H1 (cell line): ENCODE data around the gene SEMA3B. TPM values are rescaled to one million over a fixed set of nuclear protein-coding genes. Genes with fewer than 3 reads are reported as not detected.
"Not testable (repeated sequence)": the region's sequence is repeated elsewhere in the genome, so short reads cannot be mapped to it uniquely, and the experiment has no call there.

Source experiments
- CTCF ChIA-PET: fragments of 300-600 bp; sonication (Branson Sonifier 250); formaldehyde crosslinking; loops from one replicate; lab custom pipeline; 2021; ENCODE audit not compliant: partially characterized antibody; lab: Charles Lee
- POLR2A ChIA-PET: fragments of 300-600 bp; sonication (Branson Sonifier 250); formaldehyde crosslinking; loops from one replicate; lab custom pipeline; 2021; ENCODE audit warnings: inconsistent platforms; ENCODE audit not compliant: partially characterized antibody; lab: Charles Lee
- DNase-seq, 2 experiments: peaks; one replicate each; pipeline versions ENCODE4 v3.0.0 to v3.0.0-alpha.2; 2010 to 2022; ENCODE audit warnings: low spot score in 2 of 2, low read depth in 1 of 2, mixed read lengths in 1 of 2
- FAIRE-seq: peaks from 2 replicates; lab custom pipeline; 2011; peaks lifted over from hg19 to GRCh38; lab: Jason Lieb, UNC
- H2AFZ ChIP-seq: 2 replicates; pipeline ENCODE4 v1.8.1; 2012; ENCODE audit warnings: low read length, inconsistent platforms
- H2AK5ac ChIP-seq: 2 replicates; pipeline ENCODE4 v1.6.1; 2013; ENCODE audit warnings: low read depth, low read length
- H2BK120ac ChIP-seq: replicated peaks from 2 replicates; pipeline ENCODE3; 2013; ENCODE audit warnings: low read depth, low read length, inconsistent platforms
- H2BK12ac ChIP-seq: 2 replicates; pipeline ENCODE4 v1.6.1; 2013; ENCODE audit warnings: low read depth, low read length
- H2BK15ac ChIP-seq: 2 replicates; pipeline ENCODE4 v1.6.1; 2013; ENCODE audit warnings: low read length
- H2BK20ac ChIP-seq: 2 replicates; pipeline ENCODE4 v1.6.1; 2013; ENCODE audit warnings: low read length
- H2BK5ac ChIP-seq: 2 replicates; pipeline ENCODE4 v1.6.1; 2013; ENCODE audit warnings: low read depth, low read length
- H3K14ac ChIP-seq: 2 replicates; pipeline ENCODE4 v1.6.1; 2013; ENCODE audit warnings: inconsistent platforms; ENCODE audit not compliant: insufficient read length
- H3K18ac ChIP-seq: 2 replicates; pipeline ENCODE4 v1.6.1; 2013; ENCODE audit warnings: low read length; ENCODE audit errors: extremely low read depth
- H3K23ac ChIP-seq: 2 replicates; pipeline ENCODE4 v1.6.1; 2013; ENCODE audit warnings: inconsistent platforms; ENCODE audit not compliant: insufficient read length
- H3K23me2 ChIP-seq: 2 replicates; pipeline ENCODE4 v1.6.1; 2013; ENCODE audit warnings: low read depth, low read length
- H3K27ac ChIP-seq: 2 replicates; pipeline ENCODE4 v1.6.1; 2011; ENCODE audit warnings: low read depth, low read length, inconsistent platforms
- H3K27me3 ChIP-seq, 4 experiments: replicated peaks in 1 of 4; 1 replicate in 1 of 4; 2 replicates in 3 of 4; pipeline versions ENCODE4 v1.6.1 to v1.8.1; 2011 to 2013; ENCODE audit warnings: low read length in 3 of 4, mild to moderate bottlenecking in 3 of 4, inconsistent platforms in 2 of 4, mixed read lengths in 2 of 4, moderate library complexity in 1 of 4; ENCODE audit not compliant: control insufficient read depth in 3 of 4, insufficient read depth in 3 of 4; ENCODE audit errors: extremely low read depth in 1 of 4
- H3K36me3 ChIP-seq, 4 experiments: 2 replicates each; pipeline versions ENCODE4 v1.6.1 to v1.8.1; 2011 to 2013; ENCODE audit warnings: mild to moderate bottlenecking in 4 of 4, low read length in 3 of 4, moderate library complexity in 2 of 4, control low read depth in 1 of 4, inconsistent platforms in 1 of 4; ENCODE audit not compliant: insufficient read depth in 4 of 4, control insufficient read depth in 2 of 4
- H3K4ac ChIP-seq: replicated peaks from 2 replicates; pipeline ENCODE3; 2013; ENCODE audit warnings: low read length, low read depth, mixed read lengths, inconsistent platforms; ENCODE audit not compliant: insufficient read length
- H3K4me1 ChIP-seq, 4 experiments: replicated peaks in 1 of 4; 1 replicate in 1 of 4; 2 replicates in 3 of 4; pipeline versions ENCODE4 v1.6.1 to v1.8.1; 2011 to 2013; ENCODE audit warnings: low read length in 3 of 4, inconsistent platforms in 2 of 4, mixed read lengths in 1 of 4; ENCODE audit not compliant: insufficient read depth in 4 of 4, control insufficient read depth in 3 of 4
- H3K4me2 ChIP-seq, 2 experiments: 2 replicates each; pipeline versions ENCODE4 v1.6.1 to v1.8.1; 2011 to 2013; ENCODE audit warnings: low read depth in 2 of 2, low read length in 2 of 2, control low read depth in 1 of 2, inconsistent platforms in 1 of 2, mild to moderate bottlenecking in 1 of 2; ENCODE audit not compliant: insufficient read depth in 1 of 2
- H3K4me3 ChIP-seq, 4 experiments: fragments of 200-600, 300-600 bp in 1 of 4; sonication (generic), shearing (Covaris generic), sonication (Bioruptor Twin) in 1 of 4; 2 replicates each; pipeline versions ENCODE4 v1.5.1 to v1.8.1; 2011 to 2016; ENCODE audit warnings: low read length in 4 of 4, low read depth in 3 of 4, control low read depth in 2 of 4, inconsistent platforms in 2 of 4, mild to moderate bottlenecking in 2 of 4, mixed read lengths in 1 of 4, moderate library complexity in 1 of 4; ENCODE audit not compliant: insufficient read depth in 2 of 4; ENCODE audit errors: extremely low read depth in 1 of 4
- H3K56ac ChIP-seq: replicated peaks from 2 replicates; pipeline ENCODE3; 2013; ENCODE audit warnings: low read depth, mild to moderate bottlenecking, mixed read lengths, low read length, inconsistent platforms; ENCODE audit not compliant: insufficient read length
- H3K79me1 ChIP-seq: 2 replicates; pipeline ENCODE4 v1.6.1; 2013; ENCODE audit warnings: low read depth, low read length, control low read depth
- H3K79me2 ChIP-seq, 2 experiments: 2 replicates each; pipeline versions ENCODE4 v1.6.1 to v1.8.1; 2012 to 2013; ENCODE audit warnings: low read length in 2 of 2, mild to moderate bottlenecking in 2 of 2, inconsistent platforms in 1 of 2; ENCODE audit not compliant: insufficient read depth in 2 of 2, control insufficient read depth in 1 of 2
- H3K9ac ChIP-seq, 4 experiments: replicated peaks in 1 of 4; 1 replicate in 1 of 4; 2 replicates in 3 of 4; pipeline versions ENCODE4 v1.6.1 to v1.8.1; 2011 to 2013; ENCODE audit warnings: low read depth in 3 of 4, low read length in 3 of 4, control low read depth in 2 of 4, mild to moderate bottlenecking in 2 of 4, moderate library complexity in 2 of 4, inconsistent platforms in 1 of 4; ENCODE audit errors: extremely low read depth in 1 of 4
- H3K9me3 ChIP-seq, 2 experiments: 2 replicates each; pipeline versions ENCODE4 v1.6.1 to v1.8.1; 2012 to 2013; ENCODE audit warnings: mild to moderate bottlenecking in 2 of 2, moderate library complexity in 2 of 2, control low read depth in 1 of 2, inconsistent platforms in 1 of 2, low read depth in 1 of 2, low read length in 1 of 2, mixed read lengths in 1 of 2; ENCODE audit not compliant: insufficient read depth in 2 of 2
- H4K20me1 ChIP-seq, 2 experiments: replicated peaks in 1 of 2; 2 replicates each; pipeline versions ENCODE3 to v1.8.1; 2011 to 2013; ENCODE audit warnings: inconsistent platforms in 2 of 2, low read length in 2 of 2, mild to moderate bottlenecking in 1 of 2; ENCODE audit not compliant: insufficient read depth in 2 of 2, control insufficient read depth in 1 of 2
- H4K5ac ChIP-seq: 2 replicates; pipeline ENCODE4 v1.6.1; 2013; ENCODE audit warnings: low read length, low read depth, mixed read lengths, inconsistent platforms; ENCODE audit not compliant: insufficient read length
- H4K8ac ChIP-seq: 2 replicates; pipeline ENCODE4 v1.8.0; 2013; ENCODE audit warnings: mild to moderate bottlenecking, moderate library complexity, low read length, inconsistent platforms; ENCODE audit not compliant: insufficient read depth; ENCODE audit errors: extremely low read depth
- H4K91ac ChIP-seq: replicated peaks from 2 replicates; pipeline ENCODE3; 2013; ENCODE audit warnings: low read length, mixed read lengths, inconsistent platforms; ENCODE audit not compliant: insufficient read length
- ATF2 ChIP-seq: IDR thresholded peaks from 2 replicates; pipeline ENCODE4 v1.6.1; 2012; ENCODE audit warnings: low read length, inconsistent platforms
- KDM1A ChIP-seq: fragments of 200-600, 300-600 bp; sonication (generic); IDR thresholded peaks from 2 replicates; pipeline ENCODE4 v1.7.1; 2016; ENCODE audit warnings: mild to moderate bottlenecking, low read length, borderline replicate concordance
- NANOG ChIP-seq: IDR thresholded peaks from 2 replicates; pipeline ENCODE4 v1.6.1; 2011; ENCODE audit warnings: low read length, low read depth, mild to moderate bottlenecking, inconsistent platforms; ENCODE audit not compliant: insufficient read depth, poor library complexity, severe bottlenecking
- WGBS, 2 experiments: shearing (Covaris generic) in 1 of 2; methylation state at CpG; one replicate each; pipeline versions ENCODE4 v1.1.6 to v1.1.7; 2013 to 2015; ENCODE audit warnings: low lambda C conversion rate in 2 of 2, mixed read lengths in 2 of 2, inconsistent platforms in 1 of 2, low coverage in 1 of 2, missing lambda C conversion rate in 1 of 2; ENCODE audit not compliant: insufficient replicate concordance in 2 of 2, insufficient coverage in 1 of 2, insufficient read length in 1 of 2; ENCODE audit errors: extremely low coverage in 1 of 2, missing lambda C conversion rate in 1 of 2; 5-methylcytosine and 5-hydroxymethylcytosine counted together
- polyA plus RNA-seq, 7 experiments: library from polyadenylated mRNA; depleted of rRNA in 3 of 7; stranded (reverse) in 5 of 7; unstranded in 2 of 7; fragments of >200 nt in 5 of 7; fragments of 200-250 nt in 2 of 7; gene quantifications; 1 replicate in 5 of 7; 2 replicates in 1 of 7; 4 replicates in 1 of 7; pipeline versions ENCODE4 v1.2.1 to v1.2.3, GENCODE V29; 2011 to 2013; ENCODE audit warnings: missing spikeins in 2 of 7, mixed read lengths in 2 of 7
- total RNA-seq: library from RNA; stranded (reverse); fragmentation: NEBNext Ultra II Directional; extraction: Animal tissue kit (Norgen Biotek cat#: 25700); gene quantifications from 2 replicates; pipeline ENCODE4 v1.2.1, GENCODE V29; 2021

Gene SEMA3B
- total and polyA plus RNA-seq, 2 of the 8 experiments (the other 6 are each of a cell fraction or from before 2014, with no cell fraction given) = 3.0 to 4.7 TPM

- TF ChIP-seq NANOG (peak; percentile 46), KDM1A (no peak; the same call in 1 of the 2 replicates), ATF2 (no peak)
Observed at GRCh38 chr3:50227390-50228183, 41.4 kb upstream of the SEMA3B start (continued).

- CTCF ChIA-PET = interaction anchor here (1.2 to 48.1 kb wide), 10 partner anchors 11 to 106 kb away, joined by 3 to 2149 read pairs (median 7); partner anchors contain the start of genes GNAI2, GNAT1, LSMEM2 and SEMA3B
- peaks cover 0 to 18% (median 7%) of the 10 kb centered on the region in 4 experiments; a peak in 6 of 7 replicates for H3K4me1 ChIP-seq
- 42% methylated on average over 15 of the region's 15 CpGs; no CpG with 5 or more reads in 1 of the 2 experiments for WGBS, 2 experiments
- not testable (repeated sequence) for H3K27me3 ChIP-seq, H4K8ac ChIP-seq, H3K36me3 ChIP-seq, H2AFZ ChIP-seq, H3K23ac ChIP-seq, H3K56ac ChIP-seq, H4K20me1 ChIP-seq, H3K9me3 ChIP-seq, H3K14ac ChIP-seq, DNase-seq, H3K4ac ChIP-seq, H3K79me2 ChIP-seq, H2BK120ac ChIP-seq, FAIRE-seq, H3K79me1 ChIP-seq
- peak overlapping the region; percentile 91; the same call in 1 of the 2 replicates for H2AK5ac ChIP-seq
- H3K4me3 ChIP-seq = peak overlapping the region; percentile 51 to 88 (median 73)
- H2BK20ac ChIP-seq = 0 out of 2 replicates have a peak overlapping the region, but pooled peaks have one; percentile 67
- peak overlapping the region; percentile 78; the same call in 1 of the 2 replicates for H3K18ac ChIP-seq
- peak overlapping the region; percentile 95 for H2BK15ac ChIP-seq
- peak overlapping the region; percentile 97 for H2BK5ac ChIP-seq
- POLR2A ChIA-PET = interaction anchor here (0.6 to 6.5 kb wide), 13 partner anchors 9 to 108 kb away, joined by 3 to 41 read pairs (median 7); partner anchors contain the start of gene GNAI2
- H3K27ac ChIP-seq = peak overlapping the region; percentile 86
- H4K91ac ChIP-seq = peak overlapping the region; percentile 90
- H2BK12ac ChIP-seq = peak overlapping the region; percentile 91
- H3K23me2 ChIP-seq = peaks cover 13% of the 10 kb centered on the region; the same call in 1 of the 2 replicates
- H3K9ac ChIP-seq = peak overlapping the region in 3 of 4 experiments; percentile 15 to 87 (median 83); a peak in 3 of 7 replicates
- peak overlapping the region; percentile 76 to 99 for H3K4me2 ChIP-seq
- H4K5ac ChIP-seq = peak overlapping the region; percentile 89
Observed at GRCh38 chr3:50228184-50228763, 40.7 kb upstream of the SEMA3B start.
